Left lung (tissue), 10 donors: Measurements from ENCODE around the gene ZBTB20. TPM values are rescaled to one million over a fixed set of nuclear protein-coding genes. Genes with fewer than 3 reads are reported as not detected.

Experiments used
- ATAC-seq: fragments of 200-7000 bp; cut with Tn5 transposase; one replicate; pipeline ENCODE4 v1.9.1; 2020; ENCODE audit warnings: moderate library complexity
- DNase-seq, 4 donors: peaks; one replicate each; pipeline ENCODE4 v3.0.0-alpha.2; 2013 to 2020
- H3K27ac ChIP-seq, 2 donors: fragments of 200-600 bp; sonication (generic) in 1 of 2; one replicate each; pipeline versions ENCODE4 v1.5.0 to v1.8.0; 2020 to 2021
- H3K27me3 ChIP-seq, 2 donors: fragments of 200-600 bp; sonication (generic) in 1 of 2; one replicate each; pipeline versions ENCODE4 v1.5.0 to v1.8.0; 2020 to 2021
- H3K36me3 ChIP-seq, 2 donors: fragments of 200-600 bp; sonication (generic) in 1 of 2; one replicate each; pipeline versions ENCODE4 v1.5.0 to v1.8.0; 2020 to 2021
- H3K4me1 ChIP-seq, 2 donors: fragments of 200-600 bp; one replicate each; pipeline ENCODE4 v1.8.0; 2021
- H3K4me3 ChIP-seq, 2 donors: fragments of 200-600 bp; sonication (generic) in 1 of 2; one replicate each; pipeline versions ENCODE4 v1.5.0 to v1.8.0; 2020 to 2021; ENCODE audit warnings: mild to moderate bottlenecking in 1 of 2
- H3K9me3 ChIP-seq, 2 donors: fragments of 200-600 bp; sonication (generic) in 1 of 2; one replicate each; pipeline versions ENCODE4 v1.5.0 to v1.8.0; 2020 to 2021
- intact Hi-C, 2 donors: fragments of 100-400 bp; cut with DNase I; formaldehyde crosslinking; loops; one replicate each; pipeline versions ENCODE4 v1.11.2 to v1.14.2; 2022
- polyA plus RNA-seq, 6 donors: library from polyadenylated mRNA; unstranded; fragments of 120-200 nt; gene quantifications; one replicate each; pipeline ENCODE4 v1.2.1, GENCODE V29; 2013; ENCODE audit not compliant: insufficient read length in 6 of 6
- total RNA-seq, 2 donors: library from RNA; stranded (reverse); fragmentation: NEBNext Ultra II Directional; extraction: Animal tissue kit (Norgen Biotek cat#: 25700); gene quantifications; one replicate each; pipeline ENCODE4 v1.2.1, GENCODE V29; 2021
- TF ChIP-seq, protein P1 (sequence below), 2 donors: fragments of 200-600 bp; sonication (generic) in 1 of 2; IDR thresholded peaks; one replicate each; pipeline versions ENCODE4 v1.5.0 to v1.8.0; 2021; ENCODE audit warnings: antibody characterized with exemption in 2 of 2
- donor health status: DM: no; HTN: yes; CAD: no.
- donor health status: DM: no; HTN: no; CAD: no.

The ZBTB20 gene
- total and polyA plus RNA-seq, 8 donors, result 1.1 to 63.5 (median 6.0) TPM

DNA sequence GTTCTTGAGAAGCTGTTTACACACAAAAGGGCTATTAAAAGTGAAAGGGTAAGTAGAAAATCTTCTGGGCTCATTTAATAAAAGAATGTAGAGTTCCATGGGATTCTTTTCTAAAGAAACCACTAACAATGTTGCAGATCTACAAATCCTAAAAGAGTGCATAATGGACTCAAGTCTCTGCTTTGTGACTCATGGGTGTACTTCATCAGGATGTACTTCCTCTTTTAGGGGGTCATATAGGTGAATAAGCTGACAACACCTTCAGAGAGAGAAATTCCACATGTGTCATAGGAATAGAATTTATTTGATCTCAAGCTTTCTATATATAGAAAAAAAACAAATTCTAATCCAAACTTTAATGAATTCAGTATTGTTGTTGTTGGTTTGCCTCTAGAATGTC lies 497.8 kb downstream of the ZBTB20 start:
- ATAC-seq, result peak; percentile 52
- peaks cover 0 to 9% of the 10 kb centered on the region in 2 donors for H3K4me1 ChIP-seq
- no peaks in the 10 kb centered on the region for H3K27me3 ChIP-seq
- no peak overlapping the region for H3K4me3 ChIP-seq
- TF ChIP-seq, protein P1, sequence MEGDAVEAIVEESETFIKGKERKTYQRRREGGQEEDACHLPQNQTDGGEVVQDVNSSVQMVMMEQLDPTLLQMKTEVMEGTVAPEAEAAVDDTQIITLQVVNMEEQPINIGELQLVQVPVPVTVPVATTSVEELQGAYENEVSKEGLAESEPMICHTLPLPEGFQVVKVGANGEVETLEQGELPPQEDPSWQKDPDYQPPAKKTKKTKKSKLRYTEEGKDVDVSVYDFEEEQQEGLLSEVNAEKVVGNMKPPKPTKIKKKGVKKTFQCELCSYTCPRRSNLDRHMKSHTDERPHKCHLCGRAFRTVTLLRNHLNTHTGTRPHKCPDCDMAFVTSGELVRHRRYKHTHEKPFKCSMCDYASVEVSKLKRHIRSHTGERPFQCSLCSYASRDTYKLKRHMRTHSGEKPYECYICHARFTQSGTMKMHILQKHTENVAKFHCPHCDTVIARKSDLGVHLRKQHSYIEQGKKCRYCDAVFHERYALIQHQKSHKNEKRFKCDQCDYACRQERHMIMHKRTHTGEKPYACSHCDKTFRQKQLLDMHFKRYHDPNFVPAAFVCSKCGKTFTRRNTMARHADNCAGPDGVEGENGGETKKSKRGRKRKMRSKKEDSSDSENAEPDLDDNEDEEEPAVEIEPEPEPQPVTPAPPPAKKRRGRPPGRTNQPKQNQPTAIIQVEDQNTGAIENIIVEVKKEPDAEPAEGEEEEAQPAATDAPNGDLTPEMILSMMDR (IDR thresholded peaks at IDR 0.05), result no peak
- intact Hi-C loops, result no loop called here
- DNase-seq, result no peak
- no peak overlapping the region for H3K27ac ChIP-seq
- no peaks in the 10 kb centered on the region for H3K36me3 ChIP-seq
- no peaks in the 10 kb centered on the region for H3K9me3 ChIP-seq

DNA sequence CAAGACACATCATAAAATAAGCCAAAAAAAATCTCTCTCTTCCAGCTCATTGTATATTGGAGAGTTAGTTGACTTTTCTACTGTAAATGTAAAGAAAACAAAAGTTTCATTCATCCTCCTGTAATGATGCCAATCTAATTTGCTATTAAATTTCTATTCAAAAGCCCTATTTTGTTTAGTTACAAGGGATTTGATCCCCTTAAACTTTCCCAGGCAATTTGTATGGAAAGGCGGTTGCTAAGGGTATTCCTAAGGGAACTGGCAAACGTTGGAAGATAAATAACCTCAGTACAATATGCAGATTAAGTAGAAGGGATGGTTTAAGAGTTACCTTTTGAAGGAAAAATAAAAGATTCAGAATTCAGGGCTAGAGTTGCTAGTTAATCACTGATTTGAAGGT lies 500.6 kb downstream of the ZBTB20 start:
- DNase-seq (no peak), ATAC-seq (no peak)
- Histone ChIP-seq H3K4me1 (peaks cover 0 to 9% of the 10 kb centered on the region in 2 donors), H3K36me3 (no peaks in the 10 kb centered on the region), H3K4me3 (no peak overlapping the region), H3K27ac (no peak overlapping the region), H3K27me3 (no peaks in the 10 kb centered on the region), H3K9me3 (no peaks in the 10 kb centered on the region)
- TF ChIP-seq, protein P1 (IDR thresholded peaks at IDR 0.05), result no peak
- intact Hi-C loops, result no loop called here

DNA sequence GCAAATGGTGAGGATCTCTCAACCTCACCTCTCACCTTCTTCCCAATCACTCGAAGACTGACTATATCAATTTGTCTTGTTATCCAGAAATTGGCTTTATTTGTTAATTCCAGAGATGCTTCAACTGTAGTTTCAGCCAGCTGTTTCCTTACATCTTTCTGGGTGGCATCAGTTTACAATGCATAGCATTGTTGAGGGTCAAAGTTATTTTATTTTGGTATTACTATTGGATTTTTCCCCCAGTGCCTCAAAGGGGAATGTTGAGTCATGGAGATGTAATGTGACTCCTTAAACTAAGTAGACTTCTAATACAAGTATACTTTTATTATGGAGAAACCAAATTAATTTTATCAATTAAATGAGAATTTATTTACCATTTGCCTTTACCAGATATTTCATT lies 501.7 kb downstream of the ZBTB20 start:
- Histone ChIP-seq H3K36me3 (no peaks in the 10 kb centered on the region), H3K4me3 (no peak overlapping the region), H3K9me3 (no peaks in the 10 kb centered on the region), H3K4me1 (peaks cover 0 to under 1% of the 10 kb centered on the region in 2 donors), H3K27me3 (no peaks in the 10 kb centered on the region), H3K27ac (no peak overlapping the region)
- TF ChIP-seq, protein P1 (IDR thresholded peaks at IDR 0.05), result no peak
- ATAC-seq (no peak), DNase-seq (no peak)
- intact Hi-C loops, result no loop called here

DNA sequence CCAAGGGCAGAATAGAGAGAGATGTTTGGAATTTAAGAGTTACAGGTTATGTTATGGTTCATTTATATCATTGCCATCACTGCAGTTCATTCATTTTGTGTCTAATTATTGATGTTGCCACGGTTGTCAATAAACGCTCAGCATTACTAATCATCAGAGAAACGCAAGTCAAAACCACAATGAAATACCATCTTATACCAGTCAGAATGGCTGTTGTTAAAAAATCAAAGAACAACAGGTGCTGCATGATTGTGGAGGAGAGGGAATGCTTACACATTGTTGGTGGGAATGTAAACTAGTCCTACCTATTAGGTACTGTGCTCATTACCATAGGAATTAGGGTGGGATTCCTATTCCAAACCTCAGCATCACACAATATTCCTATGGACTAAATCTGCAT lies 502.7 kb downstream of the ZBTB20 start:
- Histone ChIP-seq H3K36me3 (no peaks in the 10 kb centered on the region), H3K4me3 (no peak overlapping the region), H3K27ac (no peak overlapping the region), H3K4me1 (no peaks in the 10 kb centered on the region), H3K27me3 (no peaks in the 10 kb centered on the region), H3K9me3 (no peaks in the 10 kb centered on the region)
- DNase-seq, result no peak
- ATAC-seq, result no peak
- intact Hi-C loops, result no loop called here
- TF ChIP-seq, protein P1 (IDR thresholded peaks at IDR 0.05), result no peak

DNA sequence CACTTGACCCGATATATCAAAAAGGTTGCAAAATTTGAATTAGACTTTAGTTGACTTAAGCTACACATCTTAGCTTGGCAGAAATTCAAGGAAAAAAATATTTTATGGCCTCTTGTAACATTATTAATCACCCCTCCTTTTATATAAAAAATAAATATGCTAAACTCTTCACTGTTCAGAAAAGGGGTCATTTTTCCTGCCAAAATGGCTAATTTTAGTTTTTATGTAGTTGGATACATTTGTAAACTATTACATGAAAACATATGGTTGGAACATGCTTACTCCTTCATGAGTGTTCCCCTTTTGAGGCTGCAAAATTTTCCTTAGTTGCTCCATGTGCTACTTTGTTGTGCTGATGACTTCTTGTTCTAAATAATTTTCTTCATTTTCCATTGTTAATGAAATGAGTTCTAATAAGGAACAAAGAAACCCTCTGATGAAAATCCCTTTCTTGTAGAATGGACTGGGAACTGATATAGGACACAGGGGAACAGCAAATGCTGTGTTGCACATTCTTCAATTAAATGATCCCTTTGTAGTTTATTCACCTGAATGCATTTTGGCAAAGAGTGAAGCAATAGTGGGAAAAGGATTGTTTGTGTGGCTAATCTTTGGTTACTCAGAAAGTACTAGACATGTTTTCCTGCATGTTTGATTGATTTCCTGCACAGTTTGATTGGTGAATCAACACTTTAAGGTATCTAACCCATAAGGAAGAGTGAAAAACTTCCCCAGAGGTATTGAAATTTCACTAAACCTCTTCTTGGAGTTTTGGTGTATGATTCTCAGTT lies 503.9 kb downstream of the ZBTB20 start:
- Histone ChIP-seq H3K4me1 (no peaks in the 10 kb centered on the region), H3K27me3 (no peaks in the 10 kb centered on the region), H3K9me3 (no peaks in the 10 kb centered on the region), H3K27ac (no peak overlapping the region), H3K4me3 (no peak overlapping the region), H3K36me3 (no peaks in the 10 kb centered on the region)
- TF ChIP-seq, protein P1 (IDR thresholded peaks at IDR 0.05), result no peak
- DNase-seq (no peak), ATAC-seq (no peak)
- intact Hi-C loops, result no loop called here
